Parathyroid adenoma (tissue), 2 donors: Measurements from ENCODE around the gene USP22.

Source experiments
- H2AFZ ChIP-seq: fragments of 300-600 bp; sonication (generic); one replicate; pipeline ENCODE4 v1.7.0; 2017; ENCODE audit warnings: antibody characterized with exemption, mild to moderate bottlenecking
- H3K27ac ChIP-seq: fragments of 300-600 bp; sonication (generic); one replicate; pipeline ENCODE4 v1.7.0; 2017
- H3K27me3 ChIP-seq: fragments of 300-600 bp; sonication (generic); one replicate; pipeline ENCODE4 v1.7.0; 2017; ENCODE audit warnings: low read length; ENCODE audit not compliant: control insufficient read depth, insufficient read depth
- H3K36me3 ChIP-seq: fragments of 300-600 bp; sonication (generic); one replicate; pipeline ENCODE4 v1.7.0; 2017; ENCODE audit warnings: low read length; ENCODE audit not compliant: control insufficient read depth, insufficient read depth
- H3K4me1 ChIP-seq: fragments of 300-600 bp; sonication (generic); one replicate; pipeline ENCODE4 v1.7.0; 2017; ENCODE audit warnings: control low read depth
- H3K4me2 ChIP-seq: fragments of 300-600 bp; sonication (generic); one replicate; pipeline ENCODE4 v1.7.0; 2017; ENCODE audit warnings: low read length
- H3K4me3 ChIP-seq: fragments of 300-600 bp; sonication (generic); one replicate; pipeline ENCODE4 v1.7.0; 2017; ENCODE audit warnings: low read depth, low read length
- H3K79me2 ChIP-seq: fragments of 300-600 bp; sonication (generic); one replicate; pipeline ENCODE4 v1.7.0; 2017; ENCODE audit warnings: control low read depth
- H3K9ac ChIP-seq: fragments of 300-600 bp; sonication (generic); one replicate; pipeline ENCODE4 v1.7.0; 2017; ENCODE audit warnings: mild to moderate bottlenecking
- H3K9me3 ChIP-seq: fragments of 300-600 bp; sonication (generic); one replicate; pipeline ENCODE4 v1.7.0; 2017; ENCODE audit warnings: low read length; ENCODE audit not compliant: control insufficient read depth
- TF ChIP-seq, protein P1 (sequence below): fragments of 300-600 bp; sonication (generic); IDR thresholded peaks from one replicate; pipeline ENCODE4 v1.7.0; 2017; ENCODE audit warnings: antibody characterized with exemption, mild to moderate bottlenecking
- donor health status: primary hyperparathyroidism.

USP22 gene

GRCh38 chr17:20975566-20975965, 67.2 kb downstream of the USP22 start:
- no peak overlapping the region for H3K4me3 ChIP-seq
- no peak overlapping the region for H3K27ac ChIP-seq
- H3K36me3 ChIP-seq, result no peaks in the 10 kb centered on the region
- H3K79me2 ChIP-seq, result no peaks in the 10 kb centered on the region
- H2AFZ ChIP-seq, result no peak overlapping the region
- no peaks in the 10 kb centered on the region for H3K9me3 ChIP-seq
- H3K4me2 ChIP-seq, result no peak overlapping the region
- no peaks in the 10 kb centered on the region for H3K27me3 ChIP-seq
- H3K4me1 ChIP-seq, result no peaks in the 10 kb centered on the region
- H3K9ac ChIP-seq, result no peak overlapping the region
- TF ChIP-seq, protein P1, sequence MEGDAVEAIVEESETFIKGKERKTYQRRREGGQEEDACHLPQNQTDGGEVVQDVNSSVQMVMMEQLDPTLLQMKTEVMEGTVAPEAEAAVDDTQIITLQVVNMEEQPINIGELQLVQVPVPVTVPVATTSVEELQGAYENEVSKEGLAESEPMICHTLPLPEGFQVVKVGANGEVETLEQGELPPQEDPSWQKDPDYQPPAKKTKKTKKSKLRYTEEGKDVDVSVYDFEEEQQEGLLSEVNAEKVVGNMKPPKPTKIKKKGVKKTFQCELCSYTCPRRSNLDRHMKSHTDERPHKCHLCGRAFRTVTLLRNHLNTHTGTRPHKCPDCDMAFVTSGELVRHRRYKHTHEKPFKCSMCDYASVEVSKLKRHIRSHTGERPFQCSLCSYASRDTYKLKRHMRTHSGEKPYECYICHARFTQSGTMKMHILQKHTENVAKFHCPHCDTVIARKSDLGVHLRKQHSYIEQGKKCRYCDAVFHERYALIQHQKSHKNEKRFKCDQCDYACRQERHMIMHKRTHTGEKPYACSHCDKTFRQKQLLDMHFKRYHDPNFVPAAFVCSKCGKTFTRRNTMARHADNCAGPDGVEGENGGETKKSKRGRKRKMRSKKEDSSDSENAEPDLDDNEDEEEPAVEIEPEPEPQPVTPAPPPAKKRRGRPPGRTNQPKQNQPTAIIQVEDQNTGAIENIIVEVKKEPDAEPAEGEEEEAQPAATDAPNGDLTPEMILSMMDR, result no peak

DNA sequence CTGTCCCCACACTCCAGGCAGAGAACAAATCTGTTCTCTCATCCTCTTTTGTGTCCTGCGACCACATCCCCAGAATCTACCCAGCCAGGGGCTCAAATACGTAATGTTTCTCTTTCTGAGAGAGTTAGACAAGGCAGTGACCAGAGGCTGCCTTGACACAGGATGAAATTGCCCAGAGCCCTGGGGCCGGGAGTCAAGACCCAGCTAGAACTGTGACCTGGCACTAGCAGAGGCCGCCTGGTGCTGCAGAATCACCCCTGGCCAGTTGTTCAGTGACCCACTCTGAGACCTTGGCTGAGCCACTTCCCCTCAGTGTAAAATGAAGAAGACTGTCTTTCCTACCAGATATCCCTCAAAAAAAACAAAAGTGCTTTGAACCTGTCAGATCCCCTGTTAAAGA, 72.5 kb downstream of the USP22 start:
- Histone ChIP-seq H3K4me3 (no peak overlapping the region), H3K36me3 (no peaks in the 10 kb centered on the region), H3K27me3 (no peaks in the 10 kb centered on the region), H3K9ac (no peak overlapping the region), H3K4me1 (no peaks in the 10 kb centered on the region), H3K4me2 (no peak overlapping the region), H3K27ac (no peak overlapping the region), H3K9me3 (no peaks in the 10 kb centered on the region), H3K79me2 (no peaks in the 10 kb centered on the region), H2AFZ (no peak overlapping the region)
- TF ChIP-seq, protein P1, result no peak

DNA sequence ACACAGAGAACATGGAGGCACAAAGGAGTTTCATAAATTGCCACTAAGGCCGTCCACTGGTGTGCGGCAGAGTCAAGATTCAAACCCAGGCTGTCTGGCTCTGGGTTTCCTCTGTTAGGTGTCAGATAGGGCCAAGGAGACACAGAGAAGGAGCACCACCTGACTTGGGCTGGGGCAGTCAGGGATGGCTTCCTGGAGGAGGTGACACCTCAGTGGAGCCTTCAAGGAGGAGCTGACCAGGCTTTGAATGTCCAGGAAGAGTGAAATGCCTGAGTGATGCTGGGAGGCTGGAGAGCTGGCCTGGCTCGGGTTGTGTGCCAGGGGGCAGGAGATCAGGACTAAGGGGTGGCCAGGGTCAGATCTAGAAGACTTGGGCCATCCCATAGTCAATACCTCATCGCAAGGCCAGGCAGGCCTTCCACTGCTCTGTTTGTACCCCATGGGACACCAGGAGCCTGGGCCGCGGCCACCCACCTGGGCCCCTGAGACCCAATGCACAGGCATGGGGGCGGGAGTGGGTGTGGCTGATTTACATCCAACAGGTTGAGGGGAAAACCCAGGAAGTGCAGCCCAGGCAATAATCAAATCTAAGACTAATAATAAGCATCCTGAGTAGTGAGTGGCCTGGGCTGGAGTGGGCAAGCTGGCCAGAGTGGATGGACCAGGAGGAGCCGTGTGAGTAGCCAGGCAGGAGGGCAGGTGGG, 73.7 kb downstream of the USP22 start:
- H2AFZ ChIP-seq, result no peak overlapping the region
- TF ChIP-seq, protein P1, result no peak
- H3K27me3 ChIP-seq, result no peaks in the 10 kb centered on the region
- no peaks in the 10 kb centered on the region for H3K79me2 ChIP-seq
- H3K9ac ChIP-seq, result no peak overlapping the region
- no peaks in the 10 kb centered on the region for H3K36me3 ChIP-seq
- H3K27ac ChIP-seq, result no peak overlapping the region
- H3K9me3 ChIP-seq, result no peaks in the 10 kb centered on the region
- H3K4me2 ChIP-seq, result no peak overlapping the region
- H3K4me1 ChIP-seq, result no peaks in the 10 kb centered on the region
- H3K4me3 ChIP-seq, result no peak overlapping the region

- Histone ChIP-seq H3K27me3 (no peaks in the 10 kb centered on the region), H3K4me2 (no peak overlapping the region), H3K36me3 (no peaks in the 10 kb centered on the region), H3K4me3 (no peak overlapping the region), H2AFZ (no peak overlapping the region), H3K9ac (no peak overlapping the region), H3K4me1 (no peaks in the 10 kb centered on the region), H3K79me2 (no peaks in the 10 kb centered on the region), H3K9me3 (no peaks in the 10 kb centered on the region), H3K27ac (no peak overlapping the region)
- TF ChIP-seq, protein P1, result no peak
Observed at GRCh38 chr17:20967776-20968175, 75.0 kb downstream of the USP22 start.

DNA sequence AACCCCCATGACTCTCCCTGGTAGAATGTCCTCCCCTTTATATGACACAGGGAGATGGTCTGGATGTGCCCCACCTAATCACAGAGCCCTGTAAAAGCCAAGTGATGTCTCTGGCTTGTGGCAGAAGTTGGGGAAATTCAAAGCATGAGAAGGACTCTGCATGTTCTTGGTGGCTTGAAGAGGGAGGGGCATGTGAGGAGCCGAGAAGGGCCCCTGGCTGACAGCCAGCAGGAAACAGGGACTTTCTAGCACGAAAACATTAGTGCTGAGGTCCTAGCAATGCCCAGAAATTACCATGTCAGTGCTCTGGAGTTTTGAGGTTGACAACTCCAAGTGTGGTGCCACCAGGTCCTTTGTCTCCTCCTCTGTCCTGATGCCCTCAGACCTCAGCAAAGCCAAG, 75.9 kb downstream of the USP22 start:
- Histone ChIP-seq H3K4me2 (no peak overlapping the region), H3K79me2 (no peaks in the 10 kb centered on the region), H3K9me3 (no peaks in the 10 kb centered on the region), H3K36me3 (no peaks in the 10 kb centered on the region), H3K9ac (no peak overlapping the region), H2AFZ (no peak overlapping the region), H3K4me3 (no peak overlapping the region), H3K4me1 (no peaks in the 10 kb centered on the region), H3K27ac (no peak overlapping the region), H3K27me3 (no peaks in the 10 kb centered on the region)
- TF ChIP-seq, protein P1, result no peak
